HepG2 (cell line): ENCODE data around the gene FCHO2. TPM values are rescaled to one million over a fixed set of nuclear protein-coding genes. Genes with fewer than 3 reads are reported as not detected.

Experiments
- CC2D1A ChIP-seq: sonication (generic); formaldehyde crosslinking; IDR thresholded peaks from 2 replicates; pipeline ENCODE4 v1.8.1; 2023; ENCODE audit warnings: mild to moderate bottlenecking, missing genetic modification reagents
- CHD4 ChIP-seq: fragments of 200-600 bp; sonication (generic); IDR thresholded peaks from 2 replicates; pipeline ENCODE4 v1.7.0; 2017; ENCODE audit warnings: mild to moderate bottlenecking, low read length, borderline replicate concordance
- DR1 ChIP-seq: sonication (generic); formaldehyde crosslinking; IDR thresholded peaks from 2 replicates; pipeline ENCODE4 v1.8.0; 2021; ENCODE audit warnings: mild to moderate bottlenecking, missing genetic modification reagents, inconsistent platforms
- FOSL2 ChIP-seq: sonication (generic); formaldehyde crosslinking; IDR thresholded peaks from 2 replicates; pipeline ENCODE4 v1.4.0; 2020; ENCODE audit warnings: missing genetic modification reagents
- FOXP4 ChIP-seq: sonication (generic); formaldehyde crosslinking; IDR thresholded peaks from 2 replicates; pipeline ENCODE4 v1.4.0; 2020; ENCODE audit warnings: missing genetic modification reagents
- KDM2A ChIP-seq: sonication (generic); formaldehyde crosslinking; IDR thresholded peaks from 2 replicates; pipeline ENCODE4 v1.4.0; 2020; ENCODE audit warnings: low read depth, missing genetic modification reagents, borderline replicate concordance
- NFE2 ChIP-seq: sonication (generic); formaldehyde crosslinking; IDR thresholded peaks from 2 replicates; pipeline ENCODE4 v1.4.0; 2020; ENCODE audit warnings: missing genetic modification reagents
- NFKB2 ChIP-seq: sonication (generic); formaldehyde crosslinking; IDR thresholded peaks from 2 replicates; pipeline ENCODE4 v1.4.0; 2020; ENCODE audit warnings: missing genetic modification reagents, borderline replicate concordance
- RARG ChIP-seq: sonication (generic); formaldehyde crosslinking; IDR thresholded peaks from 2 replicates; pipeline ENCODE4 v1.4.0; 2020; ENCODE audit warnings: low read depth, mild to moderate bottlenecking, missing genetic modification reagents
- SIN3B ChIP-seq: fragments of 150-350 bp; IDR thresholded peaks from 2 replicates; pipeline ENCODE4 v1.6.1; 2014; ENCODE audit warnings: low read length
- SRF ChIP-seq: IDR thresholded peaks from 2 replicates; pipeline ENCODE4 v1.6.1; 2011; ENCODE audit warnings: mild to moderate bottlenecking, low read depth, low read length, moderate library complexity
- TAF15 ChIP-seq: fragments of 200-400 bp; formaldehyde crosslinking; IDR thresholded peaks from one replicate; pipeline ENCODE4 v1.6.1; 2018; ENCODE audit warnings: mild to moderate bottlenecking, low read depth, low read length; ENCODE audit not compliant: poor library complexity, severe bottlenecking
- THAP9 ChIP-seq: sonication (generic); formaldehyde crosslinking; IDR thresholded peaks from 2 replicates; pipeline ENCODE4; 2020; ENCODE audit warnings: missing genetic modification reagents, mild to moderate bottlenecking, borderline replicate concordance
- U2AF1 ChIP-seq: fragments of 200-400 bp; formaldehyde crosslinking; optimal IDR thresholded peaks from 2 replicates; pipeline ENCODE3; 2017; ENCODE audit warnings: mild to moderate bottlenecking, low read depth, low read length
- ZBTB20 ChIP-seq: sonication (generic); formaldehyde crosslinking; IDR thresholded peaks from 2 replicates; pipeline ENCODE4 v1.8.1; 2023; ENCODE audit warnings: missing genetic modification reagents, low read depth, mild to moderate bottlenecking, borderline replicate concordance
- ZBTB49 ChIP-seq: sonication (generic); formaldehyde crosslinking; IDR thresholded peaks from 2 replicates; pipeline ENCODE4 v1.4.0; 2020; ENCODE audit warnings: missing genetic modification reagents, borderline replicate concordance
- ZC3H13 ChIP-seq: sonication (generic); formaldehyde crosslinking; IDR thresholded peaks from 2 replicates; pipeline ENCODE4 v1.8.1; 2023; ENCODE audit warnings: mild to moderate bottlenecking, missing genetic modification reagents, moderate library complexity
- ZFP82 ChIP-seq: sonication (generic); formaldehyde crosslinking; IDR thresholded peaks from 2 replicates; pipeline ENCODE4 v1.5.1; 2020; ENCODE audit warnings: mild to moderate bottlenecking, missing genetic modification reagents, borderline replicate concordance
- ZNF253 ChIP-seq: sonication (generic); formaldehyde crosslinking; IDR thresholded peaks from 2 replicates; pipeline ENCODE4 v1.8.0; 2022; ENCODE audit warnings: mild to moderate bottlenecking, missing genetic modification reagents, borderline replicate concordance
- ZNF264 ChIP-seq: sonication (generic); formaldehyde crosslinking; IDR thresholded peaks from 2 replicates; pipeline ENCODE4 v1.4.0; 2020; ENCODE audit warnings: missing genetic modification reagents
- ZNF3 ChIP-seq: IDR thresholded peaks from 2 replicates; pipeline ENCODE4 v1.7.0; 2017; ENCODE audit warnings: inconsistent platforms
- ZNF703 ChIP-seq: sonication (generic); formaldehyde crosslinking; IDR thresholded peaks from 2 replicates; pipeline ENCODE4 v1.5.1; 2020; ENCODE audit warnings: missing genetic modification reagents, mild to moderate bottlenecking, moderate library complexity, borderline replicate concordance
- polyA plus RNA-seq, 8 experiments: library from polyadenylated mRNA; depleted of rRNA in 3 of 8; stranded (reverse) in 7 of 8; unstranded in 1 of 8; fragments of >200 nt; fragmentation: Illumina TruSeq in 4 of 8; extraction: Trizol in 4 of 8; gene quantifications; 2 replicates each; pipeline versions ENCODE4 v1.2.1 to v1.2.3, GENCODE V29; 2011 to 2016; ENCODE audit warnings: low read depth in 4 of 8, missing spikeins in 1 of 8, mixed read lengths in 1 of 8; ENCODE audit not compliant: insufficient read depth in 1 of 8
- total RNA-seq, 5 experiments: library from RNA; depleted of rRNA; stranded (reverse); fragments of >200 nt; fragmentation: Illumina TruSeq; extraction: Trizol; gene quantifications; 2 replicates each; pipeline ENCODE4 v1.2.3, GENCODE V29; 2016; ENCODE audit warnings: low read depth in 1 of 5
- TF ChIP-seq, protein P1 (sequence below): IDR thresholded peaks from 2 replicates; pipeline ENCODE4 v1.6.1; 2016; ENCODE audit warnings: mild to moderate bottlenecking, missing biosample characterization, missing genetic modification reagents

The FCHO2 gene
- total and polyA plus RNA-seq, 2 of the 13 experiments (the other 11 are each of a cell fraction or from before 2014, with no cell fraction given): 11.6 to 17.3 TPM

DNA sequence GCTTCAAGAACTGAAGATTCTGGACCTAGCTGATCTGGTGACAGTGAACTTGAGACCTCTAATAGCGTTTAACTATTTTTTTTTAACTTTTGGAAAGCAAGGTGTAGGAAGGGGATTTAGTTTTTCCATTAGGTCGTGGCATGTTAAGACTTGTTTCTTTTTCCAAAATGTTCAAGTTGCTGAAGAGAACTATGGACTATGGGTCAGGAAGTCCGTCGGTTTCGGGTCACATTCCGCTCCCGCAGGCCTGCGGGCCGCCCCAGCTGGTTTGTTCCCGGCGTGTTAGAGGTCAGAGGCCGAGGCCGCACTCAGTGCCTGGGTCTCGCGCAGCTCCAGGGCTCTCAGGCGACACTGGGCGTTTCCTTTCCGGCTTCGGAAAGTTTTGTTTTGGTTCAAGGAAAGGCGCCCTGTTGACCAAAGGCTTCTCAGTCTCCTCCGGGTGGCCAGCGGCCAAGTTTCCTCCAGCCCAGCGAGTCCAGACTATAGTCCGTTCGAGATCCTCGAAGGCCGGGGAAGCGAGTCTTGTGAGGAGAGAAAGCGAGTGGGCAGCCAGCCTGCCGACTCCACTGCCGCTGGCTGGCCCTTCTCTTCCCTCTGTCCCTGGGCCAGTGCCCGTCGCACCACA, 586 bp upstream of the FCHO2 start (continued):
- TF ChIP-seq ZBTB49 (CRISPR knock-in tag) (no peak), ZBTB20 (CRISPR knock-in tag) (no peak; the same call in 1 of the 2 replicates), U2AF1 (no peak), RARG (CRISPR knock-in tag) (no peak), ZFP82 (peak; percentile 8; the same call in 1 of the 2 replicates), THAP9 (CRISPR knock-in tag) (peak; percentile 73; the same call in 1 of the 2 replicates), FOSL2 (CRISPR knock-in tag) (peak; percentile 12; the same call in 1 of the 2 replicates), TAF15 (no peak), SIN3B (no peak), DR1 (CRISPR knock-in tag) (no peak), ZC3H13 (CRISPR knock-in tag) (no peak), CC2D1A (CRISPR knock-in tag) (no peak), NFE2 (CRISPR knock-in tag) (no peak), CHD4 (no peak; the same call in 1 of the 2 replicates), ZNF3 (CRISPR knock-in tag) (no peak), NFKB2 (no peak), ZNF703 (CRISPR knock-in tag) (no peak), SRF (no peak), FOXP4 (no peak), KDM2A (CRISPR knock-in tag) (no peak), ZNF264 (peak; percentile 80; the same call in 1 of the 2 replicates), ZNF253 (CRISPR knock-in tag) (no peak)
- TF ChIP-seq, protein P1, sequence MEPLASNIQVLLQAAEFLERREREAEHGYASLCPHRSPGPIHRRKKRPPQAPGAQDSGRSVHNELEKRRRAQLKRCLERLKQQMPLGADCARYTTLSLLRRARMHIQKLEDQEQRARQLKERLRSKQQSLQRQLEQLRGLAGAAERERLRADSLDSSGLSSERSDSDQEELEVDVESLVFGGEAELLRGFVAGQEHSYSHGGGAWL (CRISPR knock-in tag): 0 out of 2 replicates have a peak, but pooled peaks have one; percentile 5
